A549 treated with ZK216348 at 1 μM for 4 hours (cell line): ENCODE data around the gene TMEM253. TPM values are rescaled to one million over a fixed set of nuclear protein-coding genes. Genes with fewer than 3 reads are reported as not detected.

Source experiments
- total RNA-seq: library from RNA; stranded (reverse); fragments of 200-300 nt; extraction: Qiagen RNA extraction; gene quantifications from 5 replicates; pipeline ENCODE4 v1.2.3, GENCODE V29; 2022; ENCODE audit warnings: low read depth

TMEM253 gene
- total RNA-seq, result 0.29 to 1.3 TPM (median 0.84 TPM) in 5 replicates

GRCh38 chr14:21100931-21101330, at the start of gene TMEM253:
Gene TMEM253 (plus strand): TSS chr14:21101066. CDS start chr14:21101344, 278 bp downstream.

GRCh38 chr14:21057803-21058675, 42.8 kb upstream of the TMEM253 start, which contains the start of gene RNASE8:
Gene RNASE8 (plus strand): TSS chr14:21057822. CDS start chr14:21057893, 71 bp downstream.

GRCh38 chr14:21070083-21070609, 30.7 kb upstream of the TMEM253 start, which contains the start of gene ARHGEF40:
Gene ARHGEF40 (plus strand): TSS chr14:21070304. CDS start chr14:21070397, 93 bp downstream.

GRCh38 chr14:21098076-21098891, 2.6 kb upstream of the TMEM253 start, which contains the start of gene ZNF219:
Gene ZNF219 (minus strand): TSS chr14:21098655. CDS start chr14:21093591, 5,064 bp downstream.

Other genes with a start within 250 kb of the TMEM253 start
- not detected in 5 replicates for gene RNASE3, start 209.7 kb upstream of the TMEM253 start, total RNA-seq
- gene RNASE2, start 145.6 kb upstream of the TMEM253 start, total RNA-seq, result not detected in 5 replicates
- 71.9 to 81.0 TPM (median 73.6 TPM) in 5 replicates for gene METTL17, start 111.1 kb upstream of the TMEM253 start, total RNA-seq
- not detected in 5 replicates for gene SLC39A2, start 101.8 kb upstream of the TMEM253 start, total RNA-seq
- gene NDRG2, start 76.0 kb upstream of the TMEM253 start, total RNA-seq, result 1.8 to 3.8 TPM (median 3.4 TPM) in 5 replicates
- not detected in 5 replicates for gene TPPP2, start 70.8 kb upstream of the TMEM253 start, total RNA-seq
- gene RNASE13, start 66.3 kb upstream of the TMEM253 start, total RNA-seq, result not detected in 5 replicates
- gene RNASE7, start 58.7 kb upstream of the TMEM253 start, total RNA-seq, result not detected in 5 replicates
- gene RNASE8, start 43.2 kb upstream of the TMEM253 start, total RNA-seq, result not detected in 5 replicates
- 6.5 to 13.7 TPM (median 10.8 TPM) in 5 replicates for gene ARHGEF40, start 30.8 kb upstream of the TMEM253 start, total RNA-seq
- gene ZNF219, start 2.4 kb upstream of the TMEM253 start, total RNA-seq, result 14.7 to 32.8 TPM (median 31.7 TPM) in 5 replicates
- gene OR5AU1, start 55.0 kb downstream of the TMEM253 start, total RNA-seq, result not detected in 5 replicates
- 768 to 1,101 TPM (median 847 TPM) in 5 replicates for gene HNRNPC, start 168.4 kb downstream of the TMEM253 start, total RNA-seq
- gene RPGRIP1, start 179.0 kb downstream of the TMEM253 start, total RNA-seq, result 0.16 to 0.74 TPM (median 0.37 TPM) in 4 of 5 replicates, not detected in the other